HUDEP-2 (cell line): ENCODE results near the gene MSN.

ENCODE experiments used
- DNase-seq, 76 experiments: peaks; one replicate each; lab custom pipeline; 2025; ENCODE audit not compliant: unreplicated experiment in 76 of 76; lab: John Stamatoyannopoulos, UW

The MSN gene

DNA sequence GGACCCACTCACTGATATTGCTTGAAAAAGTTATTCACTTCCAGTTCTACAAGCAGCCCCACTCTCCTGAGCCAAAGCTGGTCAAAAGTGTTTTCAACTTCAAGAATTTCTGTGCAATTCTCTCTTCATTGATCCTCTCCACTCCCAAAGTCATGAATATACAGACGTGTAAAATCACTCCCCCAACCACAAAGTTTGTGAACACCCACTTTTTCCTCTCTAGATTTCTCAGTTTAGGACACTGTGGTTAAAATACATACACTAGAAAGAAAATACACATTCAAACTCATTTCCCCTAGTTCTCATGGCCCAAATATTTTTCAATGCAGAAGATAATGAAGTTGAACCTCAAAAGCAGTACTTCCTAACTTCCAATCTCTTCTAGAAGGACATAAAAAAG lies 116.3 kb downstream of the MSN start:
- no peak for DNase-seq
